8988T (cell line): ENCODE measurements around the gene TF.

ENCODE experiments used
- DNase-seq: peaks from one replicate; pipeline ENCODE4 v3.0.0; 2011

The TF gene

GRCh38 chr3:133838296-133838789 is 92.2 kb downstream of the TF start:
- no peak for DNase-seq

GRCh38 chr3:133838916-133839800 is 93.0 kb downstream of the TF start:
- DNase-seq, result no peak

- no peak for DNase-seq
Measured at GRCh38 chr3:133840055-133840737, 94.0 kb downstream of the TF start.

GRCh38 chr3:133840767-133841166 is 94.6 kb downstream of the TF start:
- no peak for DNase-seq

- no peak for DNase-seq
Measured at GRCh38 chr3:133841196-133841595, 95.0 kb downstream of the TF start.

GRCh38 chr3:133842158-133842557 is 96.0 kb downstream of the TF start:
- DNase-seq, result no peak

- DNase-seq, result no peak
Measured at GRCh38 chr3:133843634-133844033, 97.4 kb downstream of the TF start.

GRCh38 chr3:133845127-133845526 is 98.9 kb downstream of the TF start:
- no peak for DNase-seq
